Putamen (tissue), 1 donor: ENCODE results near the gene SPECC1.
"Not testable (repeated sequence)": the region's sequence is repeated elsewhere in the genome, so short reads cannot be mapped to it uniquely, and the experiment has no call there.

Experiments used
- DNase-seq: peaks from one replicate; pipeline ENCODE4 v3.0.0-alpha.2; 2016; ENCODE audit warnings: low spot score

Gene SPECC1

GRCh38 chr17:20313306-20313705 is 304.1 kb downstream of the SPECC1 start:
- DNase-seq, result peak; percentile 45

DNA sequence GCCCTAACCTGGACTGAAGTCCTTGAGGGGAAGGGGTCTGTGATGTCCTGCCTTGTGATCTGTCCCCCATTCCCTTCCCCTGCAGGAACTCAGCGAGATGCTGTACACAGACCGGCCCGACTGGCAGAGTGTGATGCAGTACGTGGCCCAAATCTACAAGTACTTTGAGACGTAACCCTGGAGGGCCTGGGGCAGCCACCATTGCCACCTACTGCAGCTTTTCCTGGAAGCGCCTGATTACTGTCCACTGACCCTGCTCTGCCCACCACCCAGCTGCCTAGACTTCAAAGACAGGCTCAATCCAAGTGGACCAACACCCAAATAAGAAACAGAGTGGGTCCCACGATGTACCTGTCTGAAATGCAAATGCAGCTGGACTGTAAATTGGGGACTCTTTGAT is 304.7 kb downstream of the SPECC1 start:
- no peak for DNase-seq

GRCh38 chr17:20314834-20315233 is 305.7 kb downstream of the SPECC1 start:
- no peak for DNase-seq

DNA sequence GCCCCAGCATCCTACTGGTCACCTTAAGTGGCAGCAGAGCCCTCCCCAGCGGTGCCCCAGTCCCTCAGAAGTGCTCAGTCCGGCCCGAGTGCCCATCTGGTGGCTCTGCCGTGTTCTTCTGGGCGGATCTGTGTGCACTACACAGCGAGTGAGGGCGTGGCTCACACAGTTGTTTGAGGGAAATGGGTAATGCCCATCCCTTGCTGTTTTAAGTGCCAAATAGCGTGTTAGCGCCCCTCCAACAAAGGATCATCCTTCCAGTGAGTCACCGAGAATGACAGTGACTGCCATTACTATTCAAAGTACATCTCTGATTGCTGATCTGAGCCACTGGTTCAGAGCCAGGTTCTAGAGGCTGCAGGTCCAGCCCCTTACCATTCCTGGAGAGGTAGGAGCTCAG is 306.2 kb downstream of the SPECC1 start:
- DNase-seq, result no peak

GRCh38 chr17:20315821-20316220 is 306.7 kb downstream of the SPECC1 start:
- no peak for DNase-seq

DNA sequence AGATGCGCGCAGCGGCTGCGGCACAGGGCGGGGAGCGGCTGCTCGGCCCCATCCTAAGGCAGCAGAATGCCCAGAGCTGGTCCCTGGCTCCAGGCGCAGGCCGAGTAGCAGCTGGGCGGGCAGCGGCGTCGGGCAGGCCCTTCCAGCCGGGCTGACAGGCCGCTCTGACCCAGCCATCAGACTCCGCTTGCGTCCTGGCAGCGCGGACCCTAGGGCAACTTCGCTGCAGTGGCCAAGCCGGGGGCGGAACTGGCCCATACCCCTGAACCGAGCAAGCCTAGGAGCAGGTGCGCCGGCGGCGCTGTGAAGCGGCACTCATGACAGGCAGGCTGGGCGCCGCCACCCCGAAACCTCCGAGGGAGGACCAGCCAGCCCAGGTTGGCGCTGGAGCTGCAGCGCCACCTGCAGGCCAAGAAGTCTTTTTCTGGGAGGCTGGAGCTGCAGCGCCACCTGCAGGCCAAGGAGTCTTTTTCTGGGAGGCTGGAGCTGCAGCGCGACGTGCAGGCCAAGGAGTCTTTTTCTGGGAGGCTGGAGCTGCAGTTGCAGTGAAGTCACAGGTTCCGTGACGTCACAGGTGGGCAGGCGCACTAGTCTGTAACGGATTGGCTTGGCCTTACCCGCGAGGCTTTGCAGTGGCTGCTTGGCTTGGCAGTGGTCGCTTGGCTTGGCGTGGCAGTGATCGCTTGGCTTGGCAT is 311.5 kb downstream of the SPECC1 start:
- peak; percentile 46 for DNase-seq

DNA sequence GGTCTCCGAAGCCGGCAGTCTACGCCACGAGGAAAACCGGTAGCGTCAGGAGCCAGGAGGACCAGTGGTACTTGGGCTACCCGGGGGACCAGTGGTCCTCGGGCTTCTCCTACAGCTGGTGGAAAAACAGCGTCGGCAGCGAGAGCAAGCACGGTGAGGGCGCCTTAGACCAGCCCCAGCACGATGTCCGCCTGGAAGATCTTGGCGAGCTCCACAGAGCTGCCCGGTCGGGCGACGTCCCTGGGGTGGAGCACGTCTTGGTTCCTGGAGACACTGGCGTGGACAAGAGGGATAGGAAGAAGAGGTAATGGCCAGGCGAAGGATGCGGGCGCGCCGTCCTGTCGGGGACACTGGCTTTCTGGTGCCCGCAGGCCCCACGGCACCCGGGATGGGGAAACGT is 312.2 kb downstream of the SPECC1 start:
- not testable (repeated sequence) for DNase-seq

DNA sequence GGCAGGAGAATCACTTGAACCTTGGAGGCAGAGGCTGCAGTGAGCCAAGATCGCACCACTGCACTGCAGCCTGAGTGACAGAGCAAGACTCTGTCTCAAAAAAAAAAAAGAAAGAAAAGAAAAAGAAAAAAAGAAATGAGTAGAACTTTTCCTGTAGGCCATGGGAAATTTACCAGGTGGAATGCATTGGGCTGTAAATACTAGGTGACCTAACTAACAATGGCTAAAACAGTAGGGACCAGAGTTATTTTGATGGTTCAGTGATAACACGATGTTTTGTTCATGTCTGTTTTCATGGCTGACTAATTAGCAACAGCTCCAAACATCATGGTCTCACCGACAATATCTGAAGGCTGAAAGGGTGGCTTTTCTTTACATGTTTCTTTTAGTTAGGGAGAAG is 318.6 kb downstream of the SPECC1 start:
- DNase-seq, result not testable (repeated sequence)

DNA sequence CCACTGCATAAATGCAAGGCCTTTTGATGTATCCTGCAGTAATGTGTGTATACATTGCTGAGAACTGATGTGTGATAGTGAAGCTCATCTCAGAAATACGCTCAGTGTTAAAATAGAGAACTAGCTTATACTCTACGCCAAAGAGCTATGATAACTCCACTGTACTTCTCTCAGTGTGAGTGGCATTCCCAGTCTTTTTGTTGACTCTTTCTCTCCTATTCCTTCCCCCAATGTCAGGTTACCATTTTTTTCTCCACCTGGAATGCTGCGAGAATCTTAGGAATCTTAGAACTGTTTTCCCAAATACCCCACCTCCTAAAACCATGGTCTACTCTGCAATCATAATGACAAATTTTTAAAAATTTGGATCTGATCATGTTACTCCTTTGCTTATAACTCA is 342.2 kb downstream of the SPECC1 start:
- DNase-seq, result not testable (repeated sequence)

DNA sequence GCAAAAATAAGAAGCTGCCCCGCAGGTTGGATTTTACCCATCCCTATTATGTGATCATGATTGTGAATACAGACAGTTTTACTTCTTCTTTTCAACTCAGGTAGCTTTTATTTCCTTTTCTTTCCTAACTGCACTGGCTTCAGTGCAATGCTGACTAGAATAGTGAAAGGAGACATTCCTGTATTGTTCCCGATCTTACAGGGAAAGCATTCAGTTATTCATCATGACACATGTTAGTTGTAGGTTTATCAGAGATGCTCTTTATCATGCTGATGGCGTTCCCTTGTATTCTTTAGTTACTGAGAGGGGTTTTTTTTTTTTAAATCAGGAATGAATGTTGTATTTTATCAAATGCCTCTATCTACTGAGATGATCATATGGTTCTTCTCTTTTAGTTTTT is 343.4 kb downstream of the SPECC1 start:
- DNase-seq, result not testable (repeated sequence)

GRCh38 chr17:20363846-20364245 is 354.7 kb downstream of the SPECC1 start:
- DNase-seq, result not testable (repeated sequence)
